Activated T-cell treated with anti-CD3 and anti-CD28 coated beads, Interleukin-2, amount 50 U/mL, for 24 hours (primary cell): ENCODE measurements around the gene PLB1.

Source experiments
- DNase-seq: peaks from one replicate; pipeline ENCODE4 v3.0.0-alpha.2; 2020
- H3K27ac Mint-ChIP-seq: 2 replicates; pipeline ENCODE4 v1.8.0; 2020; ENCODE audit warnings: mild to moderate bottlenecking, mixed read lengths
- H3K27me3 Mint-ChIP-seq: 2 replicates; pipeline ENCODE4 v1.8.0; 2020; ENCODE audit warnings: mixed read lengths
- H3K36me3 Mint-ChIP-seq: 2 replicates; pipeline ENCODE4 v1.8.0; 2020; ENCODE audit warnings: low read depth, mixed read lengths
- H3K4me1 Mint-ChIP-seq: 2 replicates; pipeline ENCODE4 v1.8.0; 2020; ENCODE audit warnings: low read depth, mixed read lengths
- H3K4me3 Mint-ChIP-seq: 2 replicates; pipeline ENCODE4 v1.8.0; 2020; ENCODE audit warnings: mild to moderate bottlenecking, moderate library complexity, mixed read lengths
- H3K9me3 Mint-ChIP-seq: 2 replicates; pipeline ENCODE4 v1.8.0; 2020; ENCODE audit warnings: mixed read lengths

Gene PLB1

GRCh38 chr2:28565720-28566295, 69.9 kb downstream of the PLB1 start:
- no peaks in the 10 kb centered on the region for H3K36me3 Mint-ChIP-seq
- H3K4me1 Mint-ChIP-seq: peaks cover 20% of the 10 kb centered on the region
- H3K9me3 Mint-ChIP-seq: no peaks in the 10 kb centered on the region
- H3K27ac Mint-ChIP-seq: no peak overlapping the region
- peak overlapping the region; percentile 80 for H3K4me3 Mint-ChIP-seq
- DNase-seq: no peak
- H3K27me3 Mint-ChIP-seq: no peaks in the 10 kb centered on the region

- peak overlapping the region; percentile 80 for H3K4me3 Mint-ChIP-seq
- H3K9me3 Mint-ChIP-seq: peaks cover 4% of the 10 kb centered on the region
- DNase-seq: peak; percentile 96
- H3K27me3 Mint-ChIP-seq: no peaks in the 10 kb centered on the region
- H3K4me1 Mint-ChIP-seq: peaks cover 20% of the 10 kb centered on the region
- no peaks in the 10 kb centered on the region for H3K36me3 Mint-ChIP-seq
- H3K27ac Mint-ChIP-seq: peak overlapping the region; percentile 85
Measured at GRCh38 chr2:28566521-28567041, 70.7 kb downstream of the PLB1 start.

GRCh38 chr2:28567061-28567471, 71.2 kb downstream of the PLB1 start:
- no peaks in the 10 kb centered on the region for H3K36me3 Mint-ChIP-seq
- H3K4me1 Mint-ChIP-seq: peaks cover 20% of the 10 kb centered on the region
- peak overlapping the region; percentile 85 for H3K27ac Mint-ChIP-seq
- no peaks in the 10 kb centered on the region for H3K27me3 Mint-ChIP-seq
- H3K9me3 Mint-ChIP-seq: peaks cover 8% of the 10 kb centered on the region
- DNase-seq: no peak
- H3K4me3 Mint-ChIP-seq: peak overlapping the region; percentile 80

- no peaks in the 10 kb centered on the region for H3K36me3 Mint-ChIP-seq
- DNase-seq: no peak
- peaks cover 20% of the 10 kb centered on the region for H3K4me1 Mint-ChIP-seq
- H3K27ac Mint-ChIP-seq: no peak overlapping the region
- peaks cover 11% of the 10 kb centered on the region for H3K9me3 Mint-ChIP-seq
- peak overlapping the region; percentile 80 for H3K4me3 Mint-ChIP-seq
- no peaks in the 10 kb centered on the region for H3K27me3 Mint-ChIP-seq
Measured at GRCh38 chr2:28568036-28568435, 72.2 kb downstream of the PLB1 start.

GRCh38 chr2:28568533-28568932, 72.7 kb downstream of the PLB1 start:
- Mint-ChIP-seq H3K36me3 (no peaks in the 10 kb centered on the region), H3K4me3 (no peak overlapping the region), H3K9me3 (peaks cover 11% of the 10 kb centered on the region), H3K27ac (no peak overlapping the region), H3K4me1 (peaks cover 20% of the 10 kb centered on the region), H3K27me3 (no peaks in the 10 kb centered on the region)
- DNase-seq: no peak

GRCh38 chr2:28570431-28570830, 74.6 kb downstream of the PLB1 start:
- H3K9me3 Mint-ChIP-seq: peaks cover 11% of the 10 kb centered on the region
- H3K27me3 Mint-ChIP-seq: no peaks in the 10 kb centered on the region
- peaks cover 20% of the 10 kb centered on the region for H3K4me1 Mint-ChIP-seq
- no peak overlapping the region for H3K4me3 Mint-ChIP-seq
- DNase-seq: no peak
- no peaks in the 10 kb centered on the region for H3K36me3 Mint-ChIP-seq
- no peak overlapping the region for H3K27ac Mint-ChIP-seq

- DNase-seq: no peak
- no peaks in the 10 kb centered on the region for H3K36me3 Mint-ChIP-seq
- no peak overlapping the region for H3K4me3 Mint-ChIP-seq
- H3K27me3 Mint-ChIP-seq: no peaks in the 10 kb centered on the region
- no peaks in the 10 kb centered on the region for H3K4me1 Mint-ChIP-seq
- H3K9me3 Mint-ChIP-seq: peaks cover 6% of the 10 kb centered on the region
- H3K27ac Mint-ChIP-seq: no peak overlapping the region
Measured at GRCh38 chr2:28576714-28577113, 80.9 kb downstream of the PLB1 start.

GRCh38 chr2:28577791-28578680, 82.2 kb downstream of the PLB1 start:
- no peak for DNase-seq
- Mint-ChIP-seq H3K4me1 (peaks cover 5% of the 10 kb centered on the region), H3K36me3 (no peaks in the 10 kb centered on the region), H3K4me3 (no peak overlapping the region), H3K9me3 (no peaks in the 10 kb centered on the region), H3K27ac (no peak overlapping the region), H3K27me3 (no peaks in the 10 kb centered on the region)

- DNase-seq: no peak
- no peaks in the 10 kb centered on the region for H3K9me3 Mint-ChIP-seq
- H3K4me1 Mint-ChIP-seq: peaks cover 12% of the 10 kb centered on the region
- H3K27ac Mint-ChIP-seq: no peak overlapping the region
- H3K27me3 Mint-ChIP-seq: no peaks in the 10 kb centered on the region
- no peaks in the 10 kb centered on the region for H3K36me3 Mint-ChIP-seq
- no peak overlapping the region for H3K4me3 Mint-ChIP-seq
Measured at GRCh38 chr2:28578774-28579173, 82.9 kb downstream of the PLB1 start.

GRCh38 chr2:28579606-28580005, 83.7 kb downstream of the PLB1 start:
- no peaks in the 10 kb centered on the region for H3K27me3 Mint-ChIP-seq
- no peak overlapping the region for H3K27ac Mint-ChIP-seq
- H3K4me1 Mint-ChIP-seq: peaks cover 20% of the 10 kb centered on the region
- H3K9me3 Mint-ChIP-seq: no peaks in the 10 kb centered on the region
- H3K36me3 Mint-ChIP-seq: no peaks in the 10 kb centered on the region
- H3K4me3 Mint-ChIP-seq: no peak overlapping the region
- DNase-seq: peak; percentile 6

GRCh38 chr2:28580078-28580477, 84.2 kb downstream of the PLB1 start:
- H3K36me3 Mint-ChIP-seq: no peaks in the 10 kb centered on the region
- no peaks in the 10 kb centered on the region for H3K9me3 Mint-ChIP-seq
- H3K4me3 Mint-ChIP-seq: no peak overlapping the region
- H3K27ac Mint-ChIP-seq: no peak overlapping the region
- peak; percentile 9 for DNase-seq
- no peaks in the 10 kb centered on the region for H3K27me3 Mint-ChIP-seq
- peaks cover 24% of the 10 kb centered on the region for H3K4me1 Mint-ChIP-seq

- Mint-ChIP-seq H3K4me3 (no peak overlapping the region), H3K27me3 (no peaks in the 10 kb centered on the region), H3K27ac (no peak overlapping the region), H3K9me3 (no peaks in the 10 kb centered on the region), H3K4me1 (peaks cover 35% of the 10 kb centered on the region), H3K36me3 (no peaks in the 10 kb centered on the region)
- DNase-seq: peak; percentile 7
Measured at GRCh38 chr2:28581312-28581711, 85.5 kb downstream of the PLB1 start.

- H3K36me3 Mint-ChIP-seq: no peaks in the 10 kb centered on the region
- H3K9me3 Mint-ChIP-seq: no peaks in the 10 kb centered on the region
Measured at GRCh38 chr2:28582152-28582551, 86.3 kb downstream of the PLB1 start.

GRCh38 chr2:28582595-28582994, 86.7 kb downstream of the PLB1 start:
- H3K9me3 Mint-ChIP-seq: no peaks in the 10 kb centered on the region
- DNase-seq: peak; percentile 25
- H3K36me3 Mint-ChIP-seq: no peaks in the 10 kb centered on the region
- no peaks in the 10 kb centered on the region for H3K27me3 Mint-ChIP-seq
- H3K4me1 Mint-ChIP-seq: peaks cover 45% of the 10 kb centered on the region
- H3K4me3 Mint-ChIP-seq: no peak overlapping the region
- no peak overlapping the region for H3K27ac Mint-ChIP-seq

More at GRCh38 chr2:28582152-28582551, 86.3 kb downstream of the PLB1 start:
- Mint-ChIP-seq H3K4me1 (peaks cover 41% of the 10 kb centered on the region), H3K4me3 (no peak overlapping the region), H3K27ac (no peak overlapping the region), H3K27me3 (no peaks in the 10 kb centered on the region)
- peak; percentile 28 for DNase-seq
